WERI-Rb-1 (cell line): ENCODE measurements around the gene KCNJ18.
"Not testable (repeated sequence)": the region's sequence is repeated elsewhere in the genome, so short reads cannot be mapped to it uniquely, and the experiment has no call there.

Experiments used
- DNase-seq: peaks from one replicate; pipeline ENCODE4 v3.0.0-alpha.2; 2020
- H3K27ac ChIP-seq: fragments of 250-450 bp; sonication (Bioruptor Pico); 2 replicates; pipeline ENCODE4 v1.5.1; 2020; ENCODE audit warnings: mild to moderate bottlenecking, moderate library complexity
- H3K27me3 ChIP-seq: fragments of 250-450 bp; sonication (Bioruptor Pico); 2 replicates; pipeline ENCODE4 v1.5.1; 2021; ENCODE audit warnings: mild to moderate bottlenecking, low read depth, moderate library complexity; ENCODE audit not compliant: insufficient read depth, severe bottlenecking
- H3K36me3 ChIP-seq: fragments of 250-450 bp; sonication (Bioruptor Pico); 2 replicates; pipeline ENCODE4 v1.5.1; 2020; ENCODE audit warnings: mild to moderate bottlenecking, moderate library complexity
- H3K4me3 ChIP-seq: 2 replicates; pipeline ENCODE4 v1.5.1; 2011; ENCODE audit warnings: low read depth, mild to moderate bottlenecking, control low read depth, low read length
- H3K9me3 ChIP-seq: fragments of 250-450 bp; sonication (Bioruptor Pico); 2 replicates; pipeline ENCODE4 v1.5.1; 2021; ENCODE audit warnings: mild to moderate bottlenecking, moderate library complexity; ENCODE audit not compliant: severe bottlenecking
- TF ChIP-seq, protein P1 (sequence below): IDR thresholded peaks from 2 replicates; pipeline ENCODE4 v1.5.1; 2011; ENCODE audit warnings: low read depth, mild to moderate bottlenecking, control low read depth, inconsistent platforms, low read length

The KCNJ18 gene

DNA sequence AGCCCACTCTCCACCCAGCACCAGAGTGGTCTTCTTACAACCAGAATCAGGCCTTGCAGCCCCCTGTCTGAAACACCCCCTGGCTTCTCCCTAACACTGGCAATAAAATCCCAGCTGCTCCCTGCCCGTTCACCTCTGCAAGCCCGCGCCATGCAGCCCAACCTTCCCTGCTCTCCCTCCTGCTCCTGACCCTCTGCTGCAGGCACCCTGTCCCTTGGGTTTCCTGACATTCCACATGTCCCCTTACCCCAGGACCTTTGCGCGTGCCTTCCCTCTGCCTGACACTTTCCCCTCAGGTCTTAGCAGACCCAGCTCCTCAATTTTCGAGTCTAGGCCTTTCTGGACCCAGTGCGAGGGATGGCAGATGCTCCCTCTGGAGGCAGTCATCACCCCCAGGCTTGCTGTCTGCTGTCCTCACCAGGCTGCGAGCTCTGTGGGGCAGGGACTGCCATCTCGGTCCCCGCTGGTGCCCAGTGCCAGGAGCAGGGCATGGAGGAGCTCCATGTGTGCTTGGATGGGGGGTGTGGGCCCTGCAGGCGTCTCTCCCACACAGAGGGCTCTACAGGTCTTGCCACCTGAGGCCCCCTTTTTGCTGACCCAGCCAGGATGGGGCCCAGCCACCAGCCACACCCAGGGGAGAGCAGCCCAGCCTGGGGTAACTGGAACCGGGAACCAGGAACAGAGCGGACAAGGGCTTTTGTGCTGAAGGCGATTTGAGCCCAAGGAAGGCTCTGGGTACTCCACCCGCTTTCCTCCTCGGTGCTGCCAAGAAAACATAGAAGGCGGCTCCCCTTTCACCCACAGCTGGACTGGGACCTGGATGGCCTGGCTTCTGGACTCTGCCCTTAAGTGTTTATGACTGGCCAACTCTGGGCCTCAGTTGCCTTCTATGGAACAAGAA is 15.6 kb downstream of the KCNJ18 start:
- H3K36me3 ChIP-seq, H3K9me3 ChIP-seq, H3K4me3 ChIP-seq, H3K27ac ChIP-seq, DNase-seq: not testable (repeated sequence)
- H3K27me3 ChIP-seq: peaks cover 11% of the 10 kb centered on the region

DNA sequence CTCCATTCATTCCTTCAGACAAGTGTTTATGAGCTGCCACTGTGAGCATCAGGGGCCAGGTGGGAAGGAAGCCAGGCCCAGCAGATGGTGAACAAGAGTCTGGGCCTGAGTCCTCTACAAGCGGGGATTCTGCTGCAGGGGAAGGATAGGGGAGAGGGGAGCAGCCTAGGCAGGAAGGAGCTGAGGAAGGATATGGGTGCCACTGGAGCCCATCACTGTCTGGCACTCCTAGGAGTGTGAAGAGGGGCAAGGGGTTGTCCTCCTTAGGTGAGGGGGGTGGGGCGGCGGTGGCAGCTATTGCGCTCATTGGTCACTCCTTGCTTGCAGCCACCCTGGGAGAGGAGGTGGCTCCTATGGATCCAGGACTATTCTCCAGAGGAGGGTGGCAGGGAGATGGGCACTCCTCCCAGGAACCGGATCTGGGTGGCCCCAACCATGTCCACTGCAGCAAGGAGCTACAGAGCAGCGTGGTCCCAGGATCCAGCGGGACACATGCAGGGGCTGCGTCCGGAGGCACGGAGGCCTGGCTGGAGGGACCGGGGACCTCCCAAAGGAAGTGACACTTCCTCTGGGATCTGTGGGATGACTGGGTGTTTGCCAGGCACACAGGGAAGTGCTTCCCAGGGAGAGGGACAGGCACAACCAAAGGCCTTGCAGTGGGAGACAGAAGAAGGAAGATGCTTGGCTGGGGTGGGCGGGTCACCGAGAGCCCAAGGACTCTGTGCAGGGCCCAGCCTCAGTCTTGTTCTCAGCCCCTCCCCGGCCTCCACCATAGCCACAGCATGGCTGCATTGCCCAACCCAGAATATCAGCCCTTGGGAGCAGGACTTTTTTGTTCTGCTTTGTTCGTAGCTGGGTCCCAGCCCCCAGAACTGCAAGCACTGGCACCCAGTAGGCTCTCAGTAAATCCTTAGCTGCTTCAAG is 16.6 kb downstream of the KCNJ18 start:
- not testable (repeated sequence) for H3K36me3 ChIP-seq, H3K27ac ChIP-seq, H3K9me3 ChIP-seq, H3K4me3 ChIP-seq, DNase-seq
- H3K27me3 ChIP-seq: peaks cover 11% of the 10 kb centered on the region

DNA sequence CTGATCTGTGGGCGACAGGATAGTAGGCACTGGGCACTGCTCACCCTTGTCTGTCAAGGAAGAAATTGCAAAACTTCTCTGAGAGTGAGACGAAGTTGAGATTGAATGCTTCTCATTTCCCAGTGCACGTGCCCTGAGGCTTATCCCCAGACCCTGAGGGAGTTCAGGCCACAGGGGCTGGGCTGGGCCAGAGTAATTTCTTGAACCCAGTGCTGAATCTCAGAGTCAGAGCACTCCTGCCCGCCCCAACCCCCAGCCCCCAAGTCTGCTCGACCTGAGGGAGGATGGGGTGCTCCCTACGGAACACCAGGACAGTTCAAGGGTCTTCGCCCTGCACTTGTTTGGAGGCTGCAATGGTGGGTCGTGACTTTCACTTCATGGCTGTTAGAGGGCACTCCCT is 17.7 kb downstream of the KCNJ18 start:
- H3K27ac ChIP-seq, H3K27me3 ChIP-seq, H3K4me3 ChIP-seq, H3K36me3 ChIP-seq, H3K9me3 ChIP-seq, DNase-seq: not testable (repeated sequence)

DNA sequence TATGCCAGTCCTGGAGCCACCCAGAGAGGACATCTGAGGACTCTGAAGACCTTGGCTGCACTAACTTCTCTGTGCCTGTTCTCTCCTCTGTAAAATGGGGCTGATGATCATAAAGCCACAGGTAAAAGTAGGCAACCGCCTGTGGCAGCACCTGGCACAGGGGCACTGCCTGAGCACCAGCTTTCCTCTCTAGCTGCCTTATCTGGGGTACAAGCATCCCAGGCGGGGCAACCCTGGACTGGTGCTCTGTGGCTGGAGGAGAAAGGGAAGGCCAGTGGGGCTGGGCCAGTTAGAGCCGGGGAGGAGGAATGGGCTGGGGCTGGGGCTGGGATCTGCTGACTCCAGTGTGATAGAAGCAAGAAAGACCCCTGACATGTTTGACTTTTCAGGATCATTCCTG is 18.2 kb downstream of the KCNJ18 start:
- not testable (repeated sequence) for H3K36me3 ChIP-seq, H3K27ac ChIP-seq, H3K4me3 ChIP-seq, DNase-seq, H3K27me3 ChIP-seq, H3K9me3 ChIP-seq

DNA sequence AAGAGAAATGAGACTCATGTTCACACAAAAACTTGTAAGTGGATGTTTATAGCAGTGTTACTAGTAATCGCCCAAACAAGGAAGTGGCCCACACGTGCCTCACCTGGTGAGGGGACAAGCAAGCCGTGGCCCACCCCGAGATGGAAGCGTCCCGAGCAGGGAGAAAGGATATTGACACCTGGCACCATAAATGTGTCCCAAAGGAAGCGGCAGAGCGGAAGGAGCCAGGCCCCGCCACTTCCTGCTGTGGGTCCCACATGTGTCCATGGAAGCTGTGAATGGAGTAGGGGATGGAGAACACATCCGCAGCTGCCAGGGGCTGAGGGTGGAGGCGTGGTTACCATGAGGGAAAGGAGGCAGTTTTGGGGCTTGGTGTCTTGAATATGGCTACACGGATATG is 18.9 kb downstream of the KCNJ18 start:
- no peak for DNase-seq
- H3K9me3 ChIP-seq: no peaks in the 10 kb centered on the region
- TF ChIP-seq, protein P1, sequence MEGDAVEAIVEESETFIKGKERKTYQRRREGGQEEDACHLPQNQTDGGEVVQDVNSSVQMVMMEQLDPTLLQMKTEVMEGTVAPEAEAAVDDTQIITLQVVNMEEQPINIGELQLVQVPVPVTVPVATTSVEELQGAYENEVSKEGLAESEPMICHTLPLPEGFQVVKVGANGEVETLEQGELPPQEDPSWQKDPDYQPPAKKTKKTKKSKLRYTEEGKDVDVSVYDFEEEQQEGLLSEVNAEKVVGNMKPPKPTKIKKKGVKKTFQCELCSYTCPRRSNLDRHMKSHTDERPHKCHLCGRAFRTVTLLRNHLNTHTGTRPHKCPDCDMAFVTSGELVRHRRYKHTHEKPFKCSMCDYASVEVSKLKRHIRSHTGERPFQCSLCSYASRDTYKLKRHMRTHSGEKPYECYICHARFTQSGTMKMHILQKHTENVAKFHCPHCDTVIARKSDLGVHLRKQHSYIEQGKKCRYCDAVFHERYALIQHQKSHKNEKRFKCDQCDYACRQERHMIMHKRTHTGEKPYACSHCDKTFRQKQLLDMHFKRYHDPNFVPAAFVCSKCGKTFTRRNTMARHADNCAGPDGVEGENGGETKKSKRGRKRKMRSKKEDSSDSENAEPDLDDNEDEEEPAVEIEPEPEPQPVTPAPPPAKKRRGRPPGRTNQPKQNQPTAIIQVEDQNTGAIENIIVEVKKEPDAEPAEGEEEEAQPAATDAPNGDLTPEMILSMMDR: no peak
- H3K4me3 ChIP-seq: no peak overlapping the region
- H3K36me3 ChIP-seq: no peaks in the 10 kb centered on the region
- no peaks in the 10 kb centered on the region for H3K27me3 ChIP-seq
- H3K27ac ChIP-seq: no peak overlapping the region

DNA sequence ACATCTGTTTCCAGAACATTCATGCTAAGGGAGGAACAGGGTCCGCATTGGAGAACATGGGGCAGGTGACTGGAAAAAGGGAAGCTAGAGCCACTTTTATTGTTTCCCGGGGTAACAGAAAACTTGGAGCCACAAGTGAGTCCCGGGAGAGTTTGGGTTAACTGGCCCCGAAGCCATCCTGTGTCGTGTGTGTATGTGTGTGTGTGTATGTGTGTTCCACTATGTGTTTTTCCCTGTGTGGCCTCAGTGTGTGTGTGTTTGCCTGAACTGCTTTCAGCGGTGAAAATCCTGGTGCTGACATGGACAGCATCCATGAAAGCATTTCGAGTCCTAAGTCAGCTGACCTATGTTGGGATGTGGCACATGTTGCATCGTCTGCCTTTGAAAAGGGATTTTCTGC is 20.7 kb downstream of the KCNJ18 start:
- not testable (repeated sequence) for DNase-seq, H3K27me3 ChIP-seq, H3K27ac ChIP-seq, H3K9me3 ChIP-seq, H3K36me3 ChIP-seq, H3K4me3 ChIP-seq

DNA sequence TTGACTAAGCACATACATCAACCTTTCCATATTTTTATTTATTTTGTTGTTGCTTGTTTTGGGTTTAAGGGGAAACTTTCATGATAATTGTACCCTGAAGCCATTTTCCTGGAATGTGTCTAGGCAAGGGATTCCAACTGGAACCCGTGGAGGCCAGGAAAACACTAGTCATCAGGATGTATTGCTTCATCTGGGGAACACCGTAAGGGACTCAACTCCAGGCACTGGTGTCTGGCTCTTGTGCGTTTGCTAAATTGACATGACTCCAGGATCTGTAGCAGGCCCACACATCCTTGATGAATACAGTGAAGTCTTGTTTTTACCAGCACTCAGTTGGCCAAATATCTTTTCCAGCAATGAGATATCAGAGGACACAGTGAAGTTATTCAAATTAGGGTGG is 21.3 kb downstream of the KCNJ18 start:
- H3K9me3 ChIP-seq, H3K27me3 ChIP-seq, DNase-seq, H3K4me3 ChIP-seq, H3K36me3 ChIP-seq, H3K27ac ChIP-seq: not testable (repeated sequence)

DNA sequence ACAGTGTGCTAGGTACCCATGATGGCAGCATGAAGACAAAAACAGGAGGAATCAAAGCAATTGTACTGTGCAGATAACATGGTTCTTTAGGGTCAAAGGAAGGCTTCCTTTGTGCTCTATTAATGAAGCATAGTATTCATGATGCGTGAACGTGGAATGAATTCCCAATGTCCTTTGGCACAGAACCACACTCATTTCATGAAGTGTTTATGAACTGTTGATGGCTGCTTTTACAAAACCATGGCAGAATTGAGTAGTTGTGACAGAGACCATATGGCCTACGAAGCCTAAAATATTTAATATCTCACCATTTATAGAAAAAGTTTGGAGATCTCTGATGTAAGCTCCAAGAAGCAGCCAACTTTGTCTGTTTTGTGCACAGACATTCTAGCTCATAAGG is 22.4 kb downstream of the KCNJ18 start:
- H3K9me3 ChIP-seq, H3K27ac ChIP-seq, DNase-seq: not testable (repeated sequence)

DNA sequence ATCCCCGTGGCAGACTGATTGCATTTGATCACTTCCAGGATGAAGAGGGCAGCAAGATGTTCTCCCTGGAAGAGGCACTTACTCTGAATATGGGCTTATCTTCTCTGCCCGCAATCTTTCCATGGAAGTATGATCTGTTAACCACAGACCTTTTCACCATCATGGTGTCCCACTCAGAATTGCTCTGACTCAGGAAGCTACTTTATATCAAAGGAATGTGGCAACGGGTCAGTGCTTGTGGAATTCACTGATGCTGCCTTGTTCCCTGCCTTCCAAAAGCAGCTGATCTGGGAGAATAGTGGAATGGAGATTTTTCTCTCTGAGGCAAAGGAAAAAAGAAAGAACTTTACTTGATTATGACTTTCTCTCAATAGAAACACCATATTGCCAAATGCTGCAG is 23.6 kb downstream of the KCNJ18 start:
- H3K4me3 ChIP-seq, H3K27ac ChIP-seq, H3K9me3 ChIP-seq, DNase-seq, H3K36me3 ChIP-seq, H3K27me3 ChIP-seq: not testable (repeated sequence)

More for the DNA sequence above, 22.4 kb downstream of the KCNJ18 start:
- not testable (repeated sequence) for H3K4me3 ChIP-seq, H3K27me3 ChIP-seq, H3K36me3 ChIP-seq

DNA sequence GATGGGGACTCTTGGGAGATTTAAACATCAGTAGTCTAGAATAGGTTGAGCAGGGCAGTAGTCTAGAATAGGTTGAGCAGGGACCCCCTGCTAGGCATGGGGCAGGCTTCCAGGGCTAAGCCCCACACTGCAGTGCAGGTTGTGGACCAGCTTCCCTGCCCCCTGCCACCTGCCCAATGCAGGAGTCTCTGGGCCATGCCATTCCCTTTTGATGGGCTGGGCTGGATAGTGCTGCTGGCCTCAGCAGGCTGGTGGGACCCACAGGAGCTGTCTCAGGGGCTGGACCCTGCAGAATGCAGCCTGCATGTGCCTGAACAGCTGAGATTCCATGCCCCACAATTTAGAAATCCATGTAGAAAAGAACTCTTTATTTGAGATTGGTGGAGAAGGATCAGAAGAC is 26.6 kb downstream of the KCNJ18 start:
- not testable (repeated sequence) for H3K36me3 ChIP-seq, H3K27me3 ChIP-seq, H3K27ac ChIP-seq, DNase-seq, H3K4me3 ChIP-seq, H3K9me3 ChIP-seq

DNA sequence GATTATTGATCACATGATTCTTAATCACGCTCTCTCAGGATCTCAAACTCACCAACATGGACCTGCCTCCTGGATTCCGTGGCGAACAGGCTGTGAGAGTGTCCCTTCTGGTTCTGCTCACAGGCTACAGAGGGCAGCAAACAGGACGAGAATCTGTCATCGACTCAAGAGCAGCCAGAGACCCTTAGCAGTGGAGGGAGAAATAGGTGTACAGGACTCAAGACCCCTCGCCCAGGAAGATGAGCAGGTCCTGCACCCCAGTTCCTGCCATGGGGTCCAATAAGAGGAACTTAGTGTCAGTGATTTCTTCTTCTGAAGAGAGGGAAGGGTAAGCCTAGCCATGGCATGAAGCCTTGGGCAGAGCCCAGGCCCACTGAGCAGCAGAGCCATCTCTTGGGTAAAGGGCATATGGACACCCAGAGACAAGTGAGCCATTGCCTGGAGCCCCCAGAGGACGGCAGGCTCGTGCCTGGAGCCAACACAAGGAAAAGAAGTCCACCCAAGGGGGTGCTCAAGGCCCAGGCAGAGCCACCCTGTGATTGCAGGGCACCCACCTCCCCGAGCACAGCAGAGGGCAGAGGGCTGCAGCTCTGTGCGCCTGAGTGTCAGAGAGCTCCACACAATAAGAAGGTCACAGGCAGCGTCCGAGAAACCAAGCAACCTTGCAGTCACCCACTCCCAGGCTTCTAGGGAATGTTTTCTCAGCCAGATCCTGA is 27.3 kb downstream of the KCNJ18 start:
- not testable (repeated sequence) for H3K4me3 ChIP-seq, H3K36me3 ChIP-seq, H3K27ac ChIP-seq, H3K9me3 ChIP-seq, H3K27me3 ChIP-seq, DNase-seq

DNA sequence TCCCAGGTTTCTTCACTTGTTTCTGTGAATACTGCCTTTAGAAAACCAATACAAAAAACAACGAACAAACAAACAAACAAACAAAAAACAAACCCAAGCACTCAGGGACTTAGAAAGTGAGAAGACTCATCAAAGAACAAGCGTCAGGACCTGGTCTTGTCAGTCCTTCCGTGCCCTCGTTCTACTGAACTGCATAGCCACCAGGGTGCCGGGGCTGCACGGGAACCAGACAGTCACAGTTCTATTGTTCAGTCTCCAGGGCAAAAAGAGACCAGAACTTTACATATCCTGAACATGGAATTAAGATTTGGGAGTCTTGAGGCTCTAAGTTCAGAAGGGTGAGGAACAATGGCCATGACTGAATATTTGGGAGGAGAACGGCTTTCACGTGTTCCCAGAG is 28.2 kb downstream of the KCNJ18 start:
- H3K9me3 ChIP-seq, H3K4me3 ChIP-seq, H3K27me3 ChIP-seq, H3K36me3 ChIP-seq, H3K27ac ChIP-seq, DNase-seq: not testable (repeated sequence)

DNA sequence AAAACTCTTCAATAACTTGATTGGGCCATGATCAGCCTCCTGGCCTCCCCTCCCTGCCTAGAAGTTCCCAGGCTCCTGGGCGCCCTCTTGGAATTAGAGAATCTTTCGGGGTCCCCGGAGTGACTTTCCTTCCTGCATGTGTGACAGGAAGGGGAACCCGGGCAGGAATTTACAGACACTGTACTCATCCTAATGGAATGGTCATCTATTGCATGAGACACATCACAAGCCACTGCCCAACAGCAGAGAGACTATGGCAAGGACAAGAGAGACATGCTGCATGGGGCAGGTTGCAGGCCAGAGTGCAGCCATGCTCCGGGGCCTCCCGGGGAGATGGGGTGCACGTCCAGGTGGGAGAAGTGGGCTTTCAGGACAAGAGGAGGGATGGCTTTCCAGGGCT is 29.9 kb downstream of the KCNJ18 start:
- H3K27me3 ChIP-seq, H3K27ac ChIP-seq, DNase-seq, H3K4me3 ChIP-seq, H3K9me3 ChIP-seq, H3K36me3 ChIP-seq: not testable (repeated sequence)
